Naive thymus-derived CD4-positive, alpha-beta T cell (primary cell): Measurements from ENCODE around the gene BTN3A1. TPM values are rescaled to one million over a fixed set of nuclear protein-coding genes. Genes with fewer than 3 reads are reported as not detected.
"Not testable (repeated sequence)": the region's sequence is repeated elsewhere in the genome, so short reads cannot be mapped to it uniquely, and the experiment has no call there.

Experiments used
- ATAC-seq: fragments of 150-1000 bp; cut with Tn5 transposase; 2 replicates; pipeline ENCODE4 v1.10.0; 2021; ENCODE audit warnings: mild to moderate bottlenecking, moderate library complexity
- CTCF ChIA-PET: fragments of 350-600 bp; sonication (Branson Sonifier 250); formaldehyde crosslinking; loops from one replicate; lab custom pipeline; 2021; ENCODE audit warnings: antibody characterized with exemption; lab: Charles Lee
- POLR2A ChIA-PET: fragments of 350-600 bp; sonication (Branson Sonifier 250); formaldehyde crosslinking; loops from one replicate; lab custom pipeline; 2021; ENCODE audit warnings: antibody characterized with exemption, inconsistent platforms; lab: Charles Lee
- DNase-seq, 9 donors: peaks; one replicate each; pipeline versions ENCODE4 v3.0.0 to v3.0.0-alpha.2; 2020 to 2022; ENCODE audit warnings: mixed read lengths in 1 of 9
- H3K27ac ChIP-seq: one replicate; pipeline ENCODE4 v1.7.0; 2013; ENCODE audit warnings: mild to moderate bottlenecking, low read depth, low read length, moderate library complexity
- H3K27me3 ChIP-seq, 2 donors: one replicate each; pipeline ENCODE4 v1.7.0; 2013; ENCODE audit warnings: low read length in 2 of 2, mild to moderate bottlenecking in 2 of 2, moderate library complexity in 2 of 2; ENCODE audit not compliant: control insufficient read depth in 2 of 2, insufficient read depth in 2 of 2
- H3K36me3 ChIP-seq, 3 experiments: 1 replicate in 2 of 3; 2 replicates in 1 of 3; pipeline ENCODE4 v1.7.0; 2013; ENCODE audit warnings: low read length in 3 of 3, mild to moderate bottlenecking in 3 of 3, moderate library complexity in 1 of 3; ENCODE audit not compliant: insufficient read depth in 3 of 3, control insufficient read depth in 2 of 3
- H3K4me1 ChIP-seq, 2 donors: one replicate each; pipeline ENCODE4 v1.7.0; 2013; ENCODE audit warnings: low read length in 2 of 2, mild to moderate bottlenecking in 2 of 2, moderate library complexity in 1 of 2; ENCODE audit not compliant: control insufficient read depth in 2 of 2, insufficient read depth in 2 of 2
- H3K4me3 ChIP-seq: 2 replicates; pipeline ENCODE4 v1.7.0; 2013; ENCODE audit warnings: mild to moderate bottlenecking, low read length
- H3K9me3 ChIP-seq, 3 experiments: 1 replicate in 2 of 3; 2 replicates in 1 of 3; pipeline ENCODE4 v1.7.0; 2013; ENCODE audit warnings: low read length in 3 of 3; ENCODE audit not compliant: control insufficient read depth in 2 of 3
- H3K27ac Mint-ChIP-seq, 9 donors: one replicate each; pipeline ENCODE4 v1.8.0; 2020 to 2022; ENCODE audit warnings: mixed read lengths in 9 of 9, mild to moderate bottlenecking in 8 of 9, moderate library complexity in 5 of 9, inconsistent platforms in 2 of 9
- H3K27me3 Mint-ChIP-seq, 5 donors: one replicate each; pipeline ENCODE4 v1.8.0; 2021 to 2022; ENCODE audit warnings: mixed read lengths in 5 of 5, mild to moderate bottlenecking in 1 of 5
- H3K36me3 Mint-ChIP-seq, 5 donors: one replicate each; pipeline ENCODE4 v1.8.0; 2020 to 2022; ENCODE audit warnings: mixed read lengths in 5 of 5, mild to moderate bottlenecking in 3 of 5, inconsistent platforms in 1 of 5
- H3K4me1 Mint-ChIP-seq, 7 donors: one replicate each; pipeline ENCODE4 v1.8.0; 2020 to 2022; ENCODE audit warnings: mixed read lengths in 7 of 7, mild to moderate bottlenecking in 3 of 7, inconsistent platforms in 1 of 7
- H3K4me3 Mint-ChIP-seq, 10 donors: one replicate each; pipeline ENCODE4 v1.8.0; 2020 to 2022; ENCODE audit warnings: mild to moderate bottlenecking in 10 of 10, mixed read lengths in 10 of 10, moderate library complexity in 6 of 10, inconsistent platforms in 2 of 10
- H3K9me3 Mint-ChIP-seq, 11 donors: one replicate each; pipeline ENCODE4 v1.8.0; 2020 to 2022; ENCODE audit warnings: mixed read lengths in 11 of 11, mild to moderate bottlenecking in 4 of 11, inconsistent platforms in 1 of 11, moderate library complexity in 1 of 11
- intact Hi-C, 2 donors: fragments of 100-400 bp; cut with micrococcal nuclease; formaldehyde crosslinking; loops; one replicate each; pipeline ENCODE4 v1.15.1; 2023
- polyA plus RNA-seq, 2 donors: library from polyadenylated mRNA; unstranded; fragments of 300-500 nt; fragmentation: Illumina TruSeq; gene quantifications; one replicate each; pipeline ENCODE4 v1.2.3, GENCODE V29; 2021
- total RNA-seq, 6 experiments: library from RNA in 5 of 6; stranded (reverse) in 5 of 6; gene quantifications; 1 replicate in 5 of 6; 2 replicates in 1 of 6; pipeline ENCODE4 v1.2.3 and lab custom pipeline; 2021 to 2026

Gene BTN3A1
- total and polyA plus RNA-seq, 7 experiments from 2014 or later, result 41.5 to 242 (median 206) TPM

GRCh38 chr6:26416288-26416687 lies 14.2 kb downstream of the BTN3A1 start:
- no peak overlapping the region for H3K4me3 ChIP-seq
- Mint-ChIP-seq H3K27ac (no peak overlapping the region), H3K4me1 (peaks cover 3 to 18% (median 9%) of the 10 kb centered on the region in 7 donors), H3K36me3 (peaks cover 0 to 69% (median 47%) of the 10 kb centered on the region in 5 donors), H3K4me3 (no peak overlapping the region), H3K9me3 (peaks cover 0 to 33% (median 6%) of the 10 kb centered on the region in 11 donors), H3K27me3 (no peaks in the 10 kb centered on the region)
- peaks cover 0 to 12% (median 0%) of the 10 kb centered on the region in 3 experiments for H3K9me3 ChIP-seq
- intact Hi-C loops, result no loop called here
- ChIA-PET CTCF (interaction anchor here (1.0 kb wide), 1 partner anchor 77 kb away, joined by 3 read pairs; no protein-coding TSS in a partner anchor), POLR2A (interaction anchor here (1.0 kb wide), 1 partner anchor 224 kb away, joined by 3 read pairs; no protein-coding TSS in a partner anchor)
- H3K27me3 ChIP-seq, result no peaks in the 10 kb centered on the region
- no peak overlapping the region for H3K27ac ChIP-seq
- H3K4me1 ChIP-seq, result peaks cover 5 to 9% of the 10 kb centered on the region in 2 donors
- ATAC-seq (no peak), DNase-seq (no peak)
- peaks cover 3 to 30% (median 10%) of the 10 kb centered on the region in 3 experiments for H3K36me3 ChIP-seq

GRCh38 chr6:26418077-26418476 lies 16.0 kb downstream of the BTN3A1 start:
- H3K4me3 ChIP-seq, POLR2A ChIA-PET, H3K4me1 ChIP-seq, H3K27me3 ChIP-seq, DNase-seq, H3K27ac ChIP-seq, ATAC-seq, H3K4me3 Mint-ChIP-seq, intact Hi-C loops, H3K27me3 Mint-ChIP-seq, H3K27ac Mint-ChIP-seq: not testable (repeated sequence)
- Mint-ChIP-seq H3K4me1 (peaks cover 3 to 14% (median 5%) of the 10 kb centered on the region in 7 donors), H3K9me3 (peaks cover 0 to 33% (median 6%) of the 10 kb centered on the region in 11 donors), H3K36me3 (peaks cover 0 to 61% (median 38%) of the 10 kb centered on the region in 5 donors)
- Histone ChIP-seq H3K9me3 (peaks cover 0 to 12% (median 0%) of the 10 kb centered on the region in 3 experiments), H3K36me3 (peaks cover 0 to 12% (median 0%) of the 10 kb centered on the region in 3 experiments)
- CTCF ChIA-PET, result interaction anchor here (0.7 kb wide), 1 partner anchor 14 kb away, joined by 3 read pairs; no protein-coding TSS in a partner anchor

GRCh38 chr6:26418795-26419194 lies 16.7 kb downstream of the BTN3A1 start:
- H3K4me1 ChIP-seq, H3K27me3 ChIP-seq, H3K27ac ChIP-seq, POLR2A ChIA-PET, H3K4me3 Mint-ChIP-seq, H3K36me3 ChIP-seq, ATAC-seq, DNase-seq, H3K27me3 Mint-ChIP-seq, intact Hi-C loops, H3K4me3 ChIP-seq: not testable (repeated sequence)
- Mint-ChIP-seq H3K4me1 (peaks cover under 1 to 11% (median 5%) of the 10 kb centered on the region in 7 donors), H3K9me3 (peaks cover 0 to 33% (median 6%) of the 10 kb centered on the region in 11 donors), H3K27ac (peak overlapping the region in 2 of 9 donors; percentile 28 to 73), H3K36me3 (peaks cover 0 to 53% (median 31%) of the 10 kb centered on the region in 5 donors)
- CTCF ChIA-PET, result interaction anchor here (0.9 kb wide), 1 partner anchor 79 kb away, joined by 4 read pairs; no protein-coding TSS in a partner anchor
- peaks cover 0 to 12% (median 0%) of the 10 kb centered on the region in 3 experiments for H3K9me3 ChIP-seq

GRCh38 chr6:26420688-26421171 lies 18.7 kb downstream of the BTN3A1 start:
- intact Hi-C loops, result loop anchor here (1.0 to 5.0 kb wide), 9 partner anchors 18 to 246 kb away; partner anchors contain the start of genes BTN3A1 (in 2 of the 2), BTN3A3 (in 2 of the 2), BTN2A1 (in 1 of the 2) and BTN2A2 (in 1 of the 2)
- POLR2A ChIA-PET, result interaction anchor here (1.4 to 1.8 kb wide), 2 partner anchors 54 to 93 kb away, joined by 3 to 7 read pairs; no protein-coding TSS in a partner anchor
- peak in 6 of 9 donors; percentile 22 to 37 (median 26) for DNase-seq
- Histone ChIP-seq H3K27me3 (no peaks in the 10 kb centered on the region), H3K27ac (peak overlapping the region; percentile 71), H3K9me3 (peaks cover 0 to 12% (median 0%) of the 10 kb centered on the region in 3 experiments), H3K4me1 (peaks cover 5 to 9% of the 10 kb centered on the region in 2 donors), H3K36me3 (no peaks in the 10 kb centered on the region), H3K4me3 (peak overlapping the region; percentile 79)
- H3K27ac Mint-ChIP-seq, result no peak overlapping the region
- ATAC-seq, result peak; percentile 65
- H3K27me3 Mint-ChIP-seq, result no peaks in the 10 kb centered on the region
- H3K4me3 Mint-ChIP-seq, result no peak overlapping the region
- H3K4me1 Mint-ChIP-seq, result peaks cover 0 to 16% (median 3%) of the 10 kb centered on the region in 7 donors
- H3K36me3 Mint-ChIP-seq, result peaks cover 0 to 40% (median 14%) of the 10 kb centered on the region in 5 donors
- CTCF ChIA-PET, result interaction anchor here (0.7 kb wide), 1 partner anchor 136 kb away, joined by 3 read pairs; no protein-coding TSS in a partner anchor
- peaks cover 0 to 33% (median 6%) of the 10 kb centered on the region in 11 donors for H3K9me3 Mint-ChIP-seq

GRCh38 chr6:26421259-26422144 lies 19.4 kb downstream of the BTN3A1 start:
- ATAC-seq (peak; percentile 96), DNase-seq (peak; percentile 11 to 71 (median 62))
- Mint-ChIP-seq H3K27me3 (no peaks in the 10 kb centered on the region), H3K9me3 (peaks cover 0 to 26% (median 6%) of the 10 kb centered on the region in 11 donors), H3K4me3 (no peak overlapping the region), H3K36me3 (peaks cover 0 to 35% (median 7%) of the 10 kb centered on the region in 5 donors), H3K4me1 (peaks cover 0 to 16% (median 3%) of the 10 kb centered on the region in 7 donors), H3K27ac (peak overlapping the region in 2 of 9 donors; percentile 43 to 79)
- H3K27ac ChIP-seq, result peak overlapping the region; percentile 71
- peaks cover 5 to 9% of the 10 kb centered on the region in 2 donors for H3K4me1 ChIP-seq
- no peaks in the 10 kb centered on the region for H3K36me3 ChIP-seq
- intact Hi-C loops, result loop anchor here (1.0 to 5.0 kb wide), 8 partner anchors 19 to 247 kb away; partner anchors contain the start of genes BTN3A1 (in 2 of the 2), BTN3A3 (in 2 of the 2), BTN2A1 (in 1 of the 2) and BTN2A2 (in 1 of the 2)
- POLR2A ChIA-PET, result interaction anchor here (1.4 to 1.8 kb wide), 2 partner anchors 53 to 92 kb away, joined by 3 to 7 read pairs; no protein-coding TSS in a partner anchor
- peaks cover 0 to 12% (median 0%) of the 10 kb centered on the region in 3 experiments for H3K9me3 ChIP-seq
- no peaks in the 10 kb centered on the region for H3K27me3 ChIP-seq
- CTCF ChIA-PET, result interaction anchor here (0.7 kb wide), 1 partner anchor 137 kb away, joined by 3 read pairs; no protein-coding TSS in a partner anchor
- peak overlapping the region; percentile 79 for H3K4me3 ChIP-seq

GRCh38 chr6:26422329-26422728 lies 20.3 kb downstream of the BTN3A1 start:
- Mint-ChIP-seq H3K4me1 (peaks cover 0 to 17% (median 5%) of the 10 kb centered on the region in 7 donors), H3K9me3 (peaks cover 0 to 19% (median 3%) of the 10 kb centered on the region in 11 donors), H3K4me3 (peak overlapping the region in 2 of 10 donors; percentile 16 to 29), H3K27ac (peak overlapping the region in 1 of 9 donors; percentile 43), H3K27me3 (no peaks in the 10 kb centered on the region), H3K36me3 (peaks cover 0 to 33% (median 5%) of the 10 kb centered on the region in 5 donors)
- H3K4me1 ChIP-seq, result peaks cover 5 to 9% of the 10 kb centered on the region in 2 donors
- POLR2A ChIA-PET, result no interaction called here
- intact Hi-C loops, result loop anchor here in 1 of 2 donors (5.0 kb wide), 1 partner anchor 80 kb away; no protein-coding TSS in a partner anchor
- ATAC-seq, result no peak
- CTCF ChIA-PET, result no interaction called here
- no peak overlapping the region for H3K4me3 ChIP-seq
- no peaks in the 10 kb centered on the region for H3K36me3 ChIP-seq
- no peak overlapping the region for H3K27ac ChIP-seq
- DNase-seq, result no peak
- H3K9me3 ChIP-seq, result peaks cover 0 to 7% (median 0%) of the 10 kb centered on the region in 3 experiments
- no peaks in the 10 kb centered on the region for H3K27me3 ChIP-seq
